ENCODE results near the gene AKR1B15. TPM values are rescaled to one million over a fixed set of nuclear protein-coding genes. Genes with fewer than 3 reads are reported as not detected.

AKR1B15 gene
- total RNA-seq (0.31 TPM), polyA plus RNA-seq (ENCODE audit: insufficient read depth in 1 of 8, insufficient read length in 8 of 8, low replicate concordance in 1 of 8) (under 1 TPM in 7 of 8 donors, not detected in 1; 0.14 to 0.63 (median 0.26) TPM)
- long read RNA-seq, donor 1, result 0 reads
- long read RNA-seq, donor 2, result 0 reads
- long read RNA-seq, donor 3, result 0 reads
- long read RNA-seq, donor 4, result 0 reads
- long read RNA-seq, donor 5, result 0 reads
- long read RNA-seq, donor 6, result 0 reads
- long read RNA-seq, donor 7, result 0 reads
- long read RNA-seq, donor 8, result 0 reads
- long read RNA-seq, donor 9, result 0 reads
- long read RNA-seq, donor 10, result 0 reads
- long read RNA-seq, donor 11, result 0 reads

DNA sequence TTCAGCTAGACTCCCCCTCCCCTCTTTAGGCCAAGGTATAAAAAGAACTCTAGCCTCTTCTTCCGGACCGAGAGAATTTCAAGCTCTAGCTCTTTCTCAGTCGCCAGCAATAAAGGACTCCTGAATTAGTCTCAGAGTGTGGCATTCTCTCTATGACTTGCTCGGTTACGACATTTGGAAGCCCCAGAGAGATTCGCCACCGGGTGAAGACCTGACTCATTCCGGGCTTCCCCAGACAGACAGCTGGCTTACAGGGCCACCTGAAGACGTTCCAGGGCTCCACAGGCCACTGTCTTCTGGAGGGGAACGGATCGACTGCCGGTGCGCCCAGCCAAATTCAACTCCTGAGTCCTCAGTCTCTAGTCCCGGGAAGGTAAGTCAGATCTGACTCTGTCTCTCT is at the start of gene AKR1B15:
TSS of gene AKR1B15 (plus strand) at position 234 of the 400 bp plus-strand sequence. CDS start 15,510 bp downstream, outside the sequence.
- Histone ChIP-seq H3K27ac (ENCODE audit: low read length) (peak within 1 kb of the TSS; percentile 26), H3K4me1 (ENCODE audit: control insufficient read depth, insufficient read depth, low read length) (peaks cover 25% of the 10 kb centered on the region), H3K36me3 (ENCODE audit: control insufficient read depth, insufficient read depth, low read length) (no peaks in the 10 kb centered on the region), H3K4me3 (ENCODE audit: low read length) (no peak within 1 kb of the TSS), H3K9me3 (replicated peaks; ENCODE audit: control insufficient read depth, low read depth, low read length) (no peaks in the 10 kb centered on the region), H3K27me3 (ENCODE audit: control insufficient read depth, insufficient read depth, low read length) (no peaks in the 10 kb centered on the region)
- no peak for DNase-seq
- WGBS (ENCODE audit: insufficient coverage), result 55% methylated on average over 13 of the region's 14 CpGs

- H3K4me3 ChIP-seq (ENCODE audit: low read length), result no peak overlapping the region
- H3K27me3 ChIP-seq (ENCODE audit: control insufficient read depth, insufficient read depth, low read length), result no peaks in the 10 kb centered on the region
- 68% methylated on average over 2 of the region's 2 CpGs for WGBS (ENCODE audit: insufficient coverage)
- no peaks in the 10 kb centered on the region for H3K9me3 ChIP-seq (replicated peaks; ENCODE audit: control insufficient read depth, low read depth, low read length)
- no peak overlapping the region for H3K27ac ChIP-seq (ENCODE audit: low read length)
- H3K4me1 ChIP-seq (ENCODE audit: control insufficient read depth, insufficient read depth, low read length), result no peaks in the 10 kb centered on the region
- no peaks in the 10 kb centered on the region for H3K36me3 ChIP-seq (ENCODE audit: control insufficient read depth, insufficient read depth, low read length)
- no peak for DNase-seq
Observed at GRCh38 chr7:134500406-134500805, 48.5 kb upstream of the AKR1B15 start.

DNA sequence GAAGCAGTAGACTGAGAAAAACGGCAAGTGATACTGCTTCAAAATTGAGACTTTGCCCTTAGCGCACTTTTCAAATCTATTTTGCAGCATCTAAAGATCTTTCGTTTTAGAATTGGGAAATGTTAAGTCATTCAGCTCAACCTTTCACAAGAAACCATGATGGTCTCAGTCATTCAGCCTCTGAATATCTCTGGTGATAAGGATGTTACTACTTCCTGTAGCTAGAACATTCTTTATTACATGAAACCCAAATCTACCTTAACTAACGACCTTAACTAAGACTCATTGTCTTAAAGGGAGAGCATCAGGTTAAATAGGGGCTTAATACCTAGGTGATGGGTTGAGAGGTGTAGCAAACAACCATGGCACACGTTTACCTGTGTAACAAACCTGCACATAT is 47.9 kb upstream of the AKR1B15 start:
- Histone ChIP-seq H3K36me3 (ENCODE audit: control insufficient read depth, insufficient read depth, low read length) (no peaks in the 10 kb centered on the region), H3K4me3 (ENCODE audit: low read length) (no peak overlapping the region), H3K4me1 (ENCODE audit: control insufficient read depth, insufficient read depth, low read length) (no peaks in the 10 kb centered on the region), H3K27me3 (ENCODE audit: control insufficient read depth, insufficient read depth, low read length) (no peaks in the 10 kb centered on the region), H3K27ac (ENCODE audit: low read length) (no peak overlapping the region), H3K9me3 (replicated peaks; ENCODE audit: control insufficient read depth, low read depth, low read length) (no peaks in the 10 kb centered on the region)
- DNase-seq, result no peak
- 40% methylated on average over 1 of the region's 5 CpGs for WGBS (ENCODE audit: insufficient coverage)

DNA sequence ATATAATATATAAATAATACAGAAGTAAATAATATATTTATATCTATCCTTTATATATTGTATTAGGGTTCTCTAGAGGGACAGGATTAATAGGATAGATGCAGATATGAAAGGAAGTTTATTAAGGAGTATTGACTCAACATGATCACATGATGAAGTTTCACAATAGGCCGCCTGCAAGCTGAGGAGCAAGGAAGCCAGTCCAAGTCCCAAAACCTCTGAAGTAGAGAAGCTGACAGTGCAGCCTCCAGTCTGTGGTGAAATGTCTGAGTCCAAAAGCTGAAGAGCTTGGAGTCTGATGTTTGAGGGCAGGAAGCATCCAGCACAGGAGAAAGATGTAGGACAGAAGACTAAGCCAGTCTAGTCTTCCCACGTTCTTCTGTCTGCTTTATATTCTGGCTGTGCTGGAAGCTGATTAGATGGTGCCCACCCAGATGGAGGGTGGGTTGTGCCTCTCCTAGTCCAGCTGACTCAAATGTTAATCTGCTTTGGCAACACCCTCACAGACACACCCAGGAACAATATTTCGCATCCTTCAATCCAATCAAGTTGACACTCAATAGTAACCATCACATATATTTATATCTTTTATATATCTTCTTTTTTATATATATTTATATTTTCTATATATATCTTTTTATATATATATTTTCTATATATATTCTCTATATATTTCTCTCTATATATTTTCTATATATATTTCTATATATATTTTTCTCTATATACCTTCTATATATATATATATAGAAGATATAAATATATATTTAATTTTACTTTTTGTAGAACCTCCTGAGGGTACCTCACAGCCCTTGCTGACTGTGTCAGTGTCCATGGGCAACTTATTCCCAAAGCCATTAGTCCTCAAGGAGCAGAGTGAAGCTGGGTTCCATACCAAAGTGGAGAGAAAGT is 46.2 kb upstream of the AKR1B15 start:
- H3K4me3 ChIP-seq (ENCODE audit: low read length), result no peak overlapping the region
- WGBS (ENCODE audit: insufficient coverage), result 53% methylated on average over 1 of the region's 3 CpGs

GRCh38 chr7:134504660-134505164 is 44.2 kb upstream of the AKR1B15 start:
- Histone ChIP-seq H3K9me3 (replicated peaks; ENCODE audit: control insufficient read depth, low read depth, low read length) (no peaks in the 10 kb centered on the region), H3K4me3 (ENCODE audit: low read length) (no peak overlapping the region), H3K4me1 (ENCODE audit: control insufficient read depth, insufficient read depth, low read length) (no peaks in the 10 kb centered on the region), H3K36me3 (ENCODE audit: control insufficient read depth, insufficient read depth, low read length) (no peaks in the 10 kb centered on the region), H3K27me3 (ENCODE audit: control insufficient read depth, insufficient read depth, low read length) (no peaks in the 10 kb centered on the region), H3K27ac (ENCODE audit: low read length) (no peak overlapping the region)
- no CpG with 5 or more reads among the region's 3 CpGs for WGBS (ENCODE audit: insufficient coverage)
- no peak for DNase-seq

More for the DNA sequence above, 46.2 kb upstream of the AKR1B15 start:
- Histone ChIP-seq H3K4me1 (ENCODE audit: control insufficient read depth, insufficient read depth, low read length) (no peaks in the 10 kb centered on the region), H3K9me3 (replicated peaks; ENCODE audit: control insufficient read depth, low read depth, low read length) (no peaks in the 10 kb centered on the region), H3K27me3 (ENCODE audit: control insufficient read depth, insufficient read depth, low read length) (no peaks in the 10 kb centered on the region), H3K27ac (ENCODE audit: low read length) (no peak overlapping the region), H3K36me3 (ENCODE audit: control insufficient read depth, insufficient read depth, low read length) (no peaks in the 10 kb centered on the region)
- DNase-seq, result peak; percentile 57

- Histone ChIP-seq H3K9me3 (replicated peaks; ENCODE audit: control insufficient read depth, low read depth, low read length) (no peaks in the 10 kb centered on the region), H3K36me3 (ENCODE audit: control insufficient read depth, insufficient read depth, low read length) (no peaks in the 10 kb centered on the region), H3K27me3 (ENCODE audit: control insufficient read depth, insufficient read depth, low read length) (no peaks in the 10 kb centered on the region), H3K4me3 (ENCODE audit: low read length) (no peak overlapping the region), H3K27ac (ENCODE audit: low read length) (no peak overlapping the region), H3K4me1 (ENCODE audit: control insufficient read depth, insufficient read depth, low read length) (no peaks in the 10 kb centered on the region)
- no peak for DNase-seq
- WGBS (ENCODE audit: insufficient coverage), result 96% methylated on average over 4 of the region's 4 CpGs
Observed at GRCh38 chr7:134505856-134506255, 43.1 kb upstream of the AKR1B15 start.

GRCh38 chr7:134509010-134509409 is 39.9 kb upstream of the AKR1B15 start:
- Histone ChIP-seq H3K36me3 (ENCODE audit: control insufficient read depth, insufficient read depth, low read length) (no peaks in the 10 kb centered on the region), H3K27me3 (ENCODE audit: control insufficient read depth, insufficient read depth, low read length) (no peaks in the 10 kb centered on the region), H3K9me3 (replicated peaks; ENCODE audit: control insufficient read depth, low read depth, low read length) (no peaks in the 10 kb centered on the region), H3K4me1 (ENCODE audit: control insufficient read depth, insufficient read depth, low read length) (no peaks in the 10 kb centered on the region), H3K4me3 (ENCODE audit: low read length) (no peak overlapping the region), H3K27ac (ENCODE audit: low read length) (no peak overlapping the region)
- DNase-seq, result no peak
- WGBS (ENCODE audit: insufficient coverage), result no CpG with 5 or more reads among the region's 1 CpG

- WGBS (ENCODE audit: insufficient coverage), result 78% methylated on average over 4 of the region's 5 CpGs
- Histone ChIP-seq H3K4me3 (ENCODE audit: low read length) (no peak overlapping the region), H3K9me3 (replicated peaks; ENCODE audit: control insufficient read depth, low read depth, low read length) (no peaks in the 10 kb centered on the region), H3K27ac (ENCODE audit: low read length) (no peak overlapping the region), H3K4me1 (ENCODE audit: control insufficient read depth, insufficient read depth, low read length) (peaks cover 3% of the 10 kb centered on the region), H3K36me3 (ENCODE audit: control insufficient read depth, insufficient read depth, low read length) (no peaks in the 10 kb centered on the region), H3K27me3 (ENCODE audit: control insufficient read depth, insufficient read depth, low read length) (no peaks in the 10 kb centered on the region)
- no peak for DNase-seq
Observed at GRCh38 chr7:134510646-134511045, 38.3 kb upstream of the AKR1B15 start.

DNA sequence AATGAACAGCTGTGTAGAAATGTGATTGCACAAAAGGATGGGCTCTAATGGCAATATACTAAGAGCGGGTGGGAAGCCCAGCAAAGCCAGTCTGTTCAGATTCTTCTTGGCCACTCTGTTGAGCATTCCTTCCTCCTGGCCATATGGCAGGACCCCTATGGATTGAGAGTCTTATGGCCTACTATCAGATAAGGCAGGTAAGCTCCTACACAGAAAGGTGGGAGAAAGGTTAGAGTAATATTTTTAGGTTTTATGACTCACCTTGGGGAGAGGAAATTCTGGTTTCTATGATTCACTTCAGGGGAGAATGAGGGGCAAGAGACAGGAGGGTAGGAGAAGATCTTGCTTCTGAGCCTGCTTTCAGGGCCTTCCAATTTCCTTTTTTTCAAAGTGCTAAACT is 36.6 kb upstream of the AKR1B15 start:
- Histone ChIP-seq H3K27me3 (ENCODE audit: control insufficient read depth, insufficient read depth, low read length) (no peaks in the 10 kb centered on the region), H3K36me3 (ENCODE audit: control insufficient read depth, insufficient read depth, low read length) (no peaks in the 10 kb centered on the region), H3K9me3 (replicated peaks; ENCODE audit: control insufficient read depth, low read depth, low read length) (no peaks in the 10 kb centered on the region), H3K4me3 (ENCODE audit: low read length) (no peak overlapping the region), H3K27ac (ENCODE audit: low read length) (no peak overlapping the region), H3K4me1 (ENCODE audit: control insufficient read depth, insufficient read depth, low read length) (peaks cover 3% of the 10 kb centered on the region)
- no peak for DNase-seq
- WGBS (ENCODE audit: insufficient coverage), result 100% methylated on average over 1 of the region's 1 CpG

DNA sequence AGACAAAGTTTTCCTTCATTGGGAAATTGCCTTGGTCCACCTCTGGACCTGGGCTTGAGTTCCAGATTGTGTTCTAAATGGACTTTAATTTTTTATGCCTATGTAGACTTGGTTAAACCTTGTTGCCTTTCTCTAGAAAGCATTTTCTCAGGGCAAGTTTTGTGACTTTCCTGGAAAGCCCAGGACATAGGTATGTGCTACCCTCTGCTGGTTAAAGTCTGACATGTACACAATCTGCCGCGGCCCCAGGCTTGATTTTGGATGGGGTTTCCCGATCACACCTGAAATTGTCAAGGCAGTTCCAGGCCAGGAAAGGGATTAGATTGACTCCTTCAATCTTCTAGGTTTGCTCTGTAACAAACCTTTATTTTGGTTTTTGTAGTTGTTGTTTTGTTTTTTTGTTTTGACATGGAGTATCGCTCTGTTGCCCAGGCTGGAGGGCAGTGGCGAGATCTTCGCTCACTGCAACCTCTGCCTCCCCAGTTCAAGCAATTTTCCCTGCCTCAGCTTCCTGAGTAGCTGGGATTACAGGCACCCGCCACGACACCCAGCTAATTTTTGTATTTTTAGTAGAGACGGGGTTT is 35.6 kb upstream of the AKR1B15 start:
- Histone ChIP-seq H3K9me3 (replicated peaks; ENCODE audit: control insufficient read depth, low read depth, low read length) (no peaks in the 10 kb centered on the region), H3K4me1 (ENCODE audit: control insufficient read depth, insufficient read depth, low read length) (peaks cover 3% of the 10 kb centered on the region), H3K27me3 (ENCODE audit: control insufficient read depth, insufficient read depth, low read length) (no peaks in the 10 kb centered on the region), H3K27ac (ENCODE audit: low read length) (no peak overlapping the region), H3K4me3 (ENCODE audit: low read length) (no peak overlapping the region), H3K36me3 (ENCODE audit: control insufficient read depth, insufficient read depth, low read length) (no peaks in the 10 kb centered on the region)
- DNase-seq, result peak; percentile 64
- 47% methylated on average over 7 of the region's 9 CpGs for WGBS (ENCODE audit: insufficient coverage)
